WTC11 (cell line): ENCODE data around the gene PRELID3B. TPM values are rescaled to one million over a fixed set of nuclear protein-coding genes. Genes with fewer than 3 reads are reported as not detected.

Experiments
- AR ChIP-seq: fragments of 250-450 bp; sonication (Bioruptor Pico); IDR thresholded peaks from 2 replicates; pipeline ENCODE4 v1.9.0; 2021; ENCODE audit warnings: mild to moderate bottlenecking
- ATF3 ChIP-seq: sonication (generic); formaldehyde crosslinking; conservative IDR thresholded peaks from 2 replicates; pipeline ENCODE4 v1.8.1; 2022; ENCODE audit warnings: mild to moderate bottlenecking, missing genetic modification reagents
- CDX4 ChIP-seq: fragments of 250-450 bp; sonication (Bioruptor Pico); IDR thresholded peaks from 2 replicates; pipeline ENCODE4 v1.9.0; 2021; ENCODE audit warnings: moderate library complexity, mild to moderate bottlenecking, inconsistent platforms, borderline replicate concordance
- CREB1 ChIP-seq: sonication (generic); formaldehyde crosslinking; IDR thresholded peaks from 2 replicates; pipeline ENCODE4 v1.8.0; 2023; ENCODE audit warnings: mild to moderate bottlenecking, missing genetic modification reagents
- CREM ChIP-seq: sonication (generic); formaldehyde crosslinking; IDR thresholded peaks from 2 replicates; pipeline ENCODE4 v1.8.1; 2022; ENCODE audit warnings: mild to moderate bottlenecking, missing genetic modification reagents, moderate library complexity
- EMX1 ChIP-seq: fragments of 250-450 bp; sonication (Bioruptor Pico); IDR thresholded peaks from 2 replicates; pipeline ENCODE4 v1.8.0; 2021; ENCODE audit warnings: mild to moderate bottlenecking
- GTF2I ChIP-seq: fragments of 250-450 bp; sonication (Bioruptor Pico); conservative IDR thresholded peaks from 2 replicates; pipeline ENCODE4 v1.4.0; 2021; ENCODE audit warnings: mild to moderate bottlenecking
- IRF1 ChIP-seq: sonication (generic); formaldehyde crosslinking; IDR thresholded peaks from 2 replicates; pipeline ENCODE4 v1.8.0; 2023; ENCODE audit warnings: missing genetic modification reagents
- MYBL2 ChIP-seq: sonication (generic); formaldehyde crosslinking; IDR thresholded peaks from 2 replicates; pipeline ENCODE4 v1.8.1; 2023; ENCODE audit warnings: mild to moderate bottlenecking, moderate library complexity, missing genetic modification reagents
- NFE2L1 ChIP-seq: sonication (generic); formaldehyde crosslinking; IDR thresholded peaks from 2 replicates; pipeline ENCODE4 v1.8.1; 2023; ENCODE audit warnings: missing genetic modification reagents
- NR3C1 ChIP-seq: sonication (generic); formaldehyde crosslinking; conservative IDR thresholded peaks from 2 replicates; pipeline ENCODE4 v1.8.1; 2023; ENCODE audit warnings: low read depth, mild to moderate bottlenecking, missing genetic modification reagents
- OVOL2 ChIP-seq: fragments of 250-450 bp; sonication (Bioruptor Pico); IDR thresholded peaks from 2 replicates; pipeline ENCODE4 v1.9.0; 2021; ENCODE audit warnings: mild to moderate bottlenecking, borderline replicate concordance
- PRDM15 ChIP-seq: sonication (generic); formaldehyde crosslinking; IDR thresholded peaks from 2 replicates; pipeline ENCODE4 v1.8.0; 2022; ENCODE audit warnings: missing genetic modification reagents
- PREB ChIP-seq: sonication (generic); formaldehyde crosslinking; IDR thresholded peaks from 2 replicates; pipeline ENCODE4 v1.8.1; 2022; ENCODE audit warnings: mild to moderate bottlenecking, missing genetic modification reagents, moderate library complexity, borderline replicate concordance
- SMAD3 ChIP-seq: sonication (generic); formaldehyde crosslinking; IDR thresholded peaks from 2 replicates; pipeline ENCODE4 v1.8.0; 2022; ENCODE audit warnings: missing genetic modification reagents, mild to moderate bottlenecking, borderline replicate concordance
- SOX15 ChIP-seq: fragments of 250-450 bp; sonication (Bioruptor Pico); IDR thresholded peaks from 2 replicates; pipeline ENCODE4 v1.9.0; 2021; ENCODE audit warnings: mild to moderate bottlenecking
- STAT6 ChIP-seq: sonication (generic); formaldehyde crosslinking; conservative IDR thresholded peaks from 2 replicates; pipeline ENCODE4 v1.8.1; 2023; ENCODE audit warnings: mild to moderate bottlenecking, low read depth, missing genetic modification reagents, moderate library complexity
- ZNF263 ChIP-seq: sonication (generic); formaldehyde crosslinking; IDR thresholded peaks from 2 replicates; pipeline ENCODE4 v1.8.1; 2022; ENCODE audit warnings: low read depth, mild to moderate bottlenecking, moderate library complexity, missing genetic modification reagents
- ZNF281 ChIP-seq: sonication (generic); formaldehyde crosslinking; IDR thresholded peaks from 2 replicates; pipeline ENCODE4 v1.8.0; 2023; ENCODE audit warnings: mild to moderate bottlenecking, missing genetic modification reagents
- ZNF416 ChIP-seq: fragments of 250-450 bp; sonication (Bioruptor Pico); IDR thresholded peaks from 2 replicates; pipeline ENCODE4 v1.9.0; 2021; ENCODE audit warnings: mild to moderate bottlenecking, inconsistent platforms
- ZSCAN18 ChIP-seq: fragments of 250-450 bp; sonication (Bioruptor Pico); IDR thresholded peaks from 2 replicates; pipeline ENCODE4 v2.1.2; 2022; ENCODE audit warnings: mild to moderate bottlenecking, moderate library complexity
- total RNA-seq: library from RNA; stranded (reverse); gene quantifications from 3 replicates; pipeline ENCODE4 v1.2.3, GENCODE V29; 2021

Gene PRELID3B
- total RNA-seq, 1 experiment from 2014 or later = 46.9 TPM

GRCh38 chr20:59032023-59032712 lies 10.4 kb downstream of the PRELID3B start, which contains the start of gene ATP5F1E (continued):
- TF ChIP-seq ZSCAN18 = no peak
- TF ChIP-seq SOX15 (CRISPR knock-in tag) = no peak
- TF ChIP-seq GTF2I (CRISPR knock-in tag) = no peak
- 0 out of 2 replicates have a peak, but pooled peaks have one; percentile 68 for TF ChIP-seq CREB1 (CRISPR knock-in tag)
- 0 out of 2 replicates have a peak, but pooled peaks have one; percentile 47 for TF ChIP-seq IRF1 (CRISPR knock-in tag)
- peak; percentile 71; the same call in 1 of the 2 replicates for TF ChIP-seq NFE2L1 (CRISPR knock-in tag)
- no peak for TF ChIP-seq SMAD3 (CRISPR knock-in tag)
- TF ChIP-seq AR = no peak; the same call in 1 of the 2 replicates
- peak; percentile 62; the same call in 1 of the 2 replicates for TF ChIP-seq EMX1
- no peak for TF ChIP-seq NR3C1
- 0 out of 2 replicates have a peak, but pooled peaks have one; percentile 46 for TF ChIP-seq ZNF416 (CRISPR knock-in tag)
- TF ChIP-seq ATF3 = no peak
- TF ChIP-seq STAT6 (CRISPR knock-in tag) = no peak
- peak; percentile 61; the same call in 1 of the 2 replicates for TF ChIP-seq MYBL2 (CRISPR knock-in tag)
- no peak; the same call in 1 of the 2 replicates for TF ChIP-seq OVOL2 (CRISPR knock-in tag)
- peak; percentile 17; the same call in 1 of the 2 replicates for TF ChIP-seq PREB
- no peak for TF ChIP-seq CDX4 (CRISPR knock-in tag)
- TF ChIP-seq ZNF281 (CRISPR knock-in tag) = no peak
- peak; percentile 56; the same call in 1 of the 2 replicates for TF ChIP-seq CREM
- TF ChIP-seq PRDM15 = peak; percentile 6; the same call in 1 of the 2 replicates
- TF ChIP-seq ZNF263 = no peak
